ENCODE data around the gene RAB26. TPM values are rescaled to one million over a fixed set of nuclear protein-coding genes. Genes with fewer than 3 reads are reported as not detected.

Gene RAB26
- total RNA-seq, 1 donor from 2014 or later = 1.5 TPM

GRCh38 chr16:2147378-2147777, 1.0 kb upstream of the RAB26 start:
- Histone ChIP-seq H3K27ac (peak overlapping the region; percentile 81), H3K9me3 (no peaks in the 10 kb centered on the region), H3K4me3 (no peak overlapping the region), H3K36me3 (no peaks in the 10 kb centered on the region), H3K27me3 (no peaks in the 10 kb centered on the region), H3K4me1 (peaks cover 48% of the 10 kb centered on the region)
- DNase-seq (ENCODE audit: extremely low spot score in 2 of 2) = no peak
- intact Hi-C loops (cut with DNase I) = no loop called here
- TF ChIP-seq POLR2AphosphoS5 (IDR thresholded peaks at IDR 0.05; ENCODE audit: insufficient read depth in 1 of 2, low read depth in 1 of 2) (no peak), POLR2A (IDR thresholded peaks at IDR 0.05) (no peak)
- TF ChIP-seq, protein P1, sequence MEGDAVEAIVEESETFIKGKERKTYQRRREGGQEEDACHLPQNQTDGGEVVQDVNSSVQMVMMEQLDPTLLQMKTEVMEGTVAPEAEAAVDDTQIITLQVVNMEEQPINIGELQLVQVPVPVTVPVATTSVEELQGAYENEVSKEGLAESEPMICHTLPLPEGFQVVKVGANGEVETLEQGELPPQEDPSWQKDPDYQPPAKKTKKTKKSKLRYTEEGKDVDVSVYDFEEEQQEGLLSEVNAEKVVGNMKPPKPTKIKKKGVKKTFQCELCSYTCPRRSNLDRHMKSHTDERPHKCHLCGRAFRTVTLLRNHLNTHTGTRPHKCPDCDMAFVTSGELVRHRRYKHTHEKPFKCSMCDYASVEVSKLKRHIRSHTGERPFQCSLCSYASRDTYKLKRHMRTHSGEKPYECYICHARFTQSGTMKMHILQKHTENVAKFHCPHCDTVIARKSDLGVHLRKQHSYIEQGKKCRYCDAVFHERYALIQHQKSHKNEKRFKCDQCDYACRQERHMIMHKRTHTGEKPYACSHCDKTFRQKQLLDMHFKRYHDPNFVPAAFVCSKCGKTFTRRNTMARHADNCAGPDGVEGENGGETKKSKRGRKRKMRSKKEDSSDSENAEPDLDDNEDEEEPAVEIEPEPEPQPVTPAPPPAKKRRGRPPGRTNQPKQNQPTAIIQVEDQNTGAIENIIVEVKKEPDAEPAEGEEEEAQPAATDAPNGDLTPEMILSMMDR (IDR thresholded peaks at IDR 0.05) = no peak

- Histone ChIP-seq H3K27me3 (no peaks in the 10 kb centered on the region), H3K4me3 (peak overlapping the region; percentile 45 to 63), H3K27ac (no peak overlapping the region), H3K36me3 (no peaks in the 10 kb centered on the region), H3K4me1 (peaks cover 63% of the 10 kb centered on the region), H3K9me3 (no peaks in the 10 kb centered on the region)
- DNase-seq (ENCODE audit: extremely low spot score in 2 of 2) = no peak
- intact Hi-C loops (cut with DNase I) = no loop called here
- TF ChIP-seq POLR2A (IDR thresholded peaks at IDR 0.05) (no peak), POLR2AphosphoS5 (IDR thresholded peaks at IDR 0.05; ENCODE audit: insufficient read depth in 1 of 2, low read depth in 1 of 2) (no peak)
- TF ChIP-seq, protein P1 (IDR thresholded peaks at IDR 0.05) = no peak
Observed at GRCh38 chr16:2148714-2149629, 547 bp downstream of the RAB26 start.

DNA sequence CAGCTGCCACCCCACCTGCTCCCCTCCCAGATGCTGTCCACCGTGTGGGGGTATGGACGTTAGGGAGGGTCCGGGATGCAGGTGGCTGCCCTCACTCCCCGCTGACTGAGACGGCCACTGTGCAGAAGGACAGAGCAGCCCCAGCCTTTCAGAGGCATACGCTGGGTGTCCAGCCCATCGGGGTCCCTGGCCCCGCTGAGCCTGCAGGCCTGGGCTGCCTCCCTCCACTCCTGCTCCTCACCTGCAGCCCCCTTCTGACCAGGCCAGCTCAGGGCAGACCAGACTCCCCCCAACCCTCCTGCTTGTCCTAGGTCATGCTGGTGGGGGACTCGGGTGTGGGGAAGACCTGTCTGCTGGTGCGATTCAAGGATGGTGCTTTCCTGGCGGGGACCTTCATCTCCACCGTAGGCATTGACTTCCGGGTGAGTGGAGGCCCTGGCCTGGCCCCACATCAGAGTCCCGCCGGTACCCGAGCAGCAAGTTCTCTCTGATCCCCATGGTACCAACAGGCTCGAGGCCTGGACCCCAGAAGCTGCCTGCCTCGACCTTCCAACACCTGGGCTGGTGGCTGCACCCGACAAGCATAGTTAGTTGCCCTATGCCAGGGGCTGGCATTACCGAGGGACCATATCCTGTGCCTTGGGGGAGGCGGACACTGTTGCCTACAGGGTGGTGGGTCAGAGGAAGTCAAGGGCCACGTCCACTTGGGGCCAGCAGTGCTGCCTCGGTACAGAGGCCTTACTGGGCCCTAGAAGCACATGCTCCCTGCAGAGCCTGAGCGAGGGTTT, 1.4 kb downstream of the RAB26 start:
- no peaks in the 10 kb centered on the region for H3K9me3 ChIP-seq
- peaks cover 72% of the 10 kb centered on the region for H3K4me1 ChIP-seq
- H3K4me3 ChIP-seq = no peak overlapping the region
- intact Hi-C loops (cut with DNase I) = loop anchor here (10.0 kb wide), 1 partner anchor 365 kb away; the partner anchor contains the start of gene ATP6V0C
- no peak for DNase-seq (ENCODE audit: extremely low spot score in 2 of 2)
- H3K27ac ChIP-seq = no peak overlapping the region
- TF ChIP-seq POLR2AphosphoS5 (IDR thresholded peaks at IDR 0.05; ENCODE audit: insufficient read depth in 1 of 2, low read depth in 1 of 2) (no peak), POLR2A (IDR thresholded peaks at IDR 0.05) (no peak)
- TF ChIP-seq, protein P1 (IDR thresholded peaks at IDR 0.05) = no peak
- H3K36me3 ChIP-seq = no peaks in the 10 kb centered on the region
- no peaks in the 10 kb centered on the region for H3K27me3 ChIP-seq

GRCh38 chr16:2150418-2151187, 2.2 kb downstream of the RAB26 start:
- no peak for DNase-seq (ENCODE audit: extremely low spot score in 2 of 2)
- intact Hi-C loops (cut with DNase I) = loop anchor here (10.0 kb wide), 1 partner anchor 364 kb away; the partner anchor contains the start of gene ATP6V0C
- no peak overlapping the region for H3K4me3 ChIP-seq

More at GRCh38 chr16:2150418-2151187, 2.2 kb downstream of the RAB26 start:
- H3K36me3 ChIP-seq = no peaks in the 10 kb centered on the region
- no peak overlapping the region for H3K27ac ChIP-seq
- H3K4me1 ChIP-seq = peaks cover 72% of the 10 kb centered on the region
- no peaks in the 10 kb centered on the region for H3K9me3 ChIP-seq
- no peaks in the 10 kb centered on the region for H3K27me3 ChIP-seq
- TF ChIP-seq POLR2AphosphoS5 (IDR thresholded peaks at IDR 0.05; ENCODE audit: insufficient read depth in 1 of 2, low read depth in 1 of 2) (no peak), POLR2A (IDR thresholded peaks at IDR 0.05) (no peak)
- TF ChIP-seq, protein P1 (IDR thresholded peaks at IDR 0.05) = no peak

Data from vagina (tissue), 2 donors.